ENCODE measurements around the gene OBSCN. TPM values are rescaled to one million over a fixed set of nuclear protein-coding genes. Genes with fewer than 3 reads are reported as not detected.

Gene OBSCN
- total and polyA plus RNA-seq, 2 donors (not counting 3 experiments of a cell fraction or from before 2014, with no cell fraction given), result 1.5 to 2.9 TPM

- Histone ChIP-seq H3K79me2 (ENCODE audit: control insufficient read depth, insufficient read depth, low read length) (no peaks in the 10 kb centered on the region), H3K4me3 (replicated peaks in 1 of 3; ENCODE audit: insufficient read depth in 1 of 3, low read depth in 1 of 3, low read length in 3 of 3) (no peak overlapping the region), H2AFZ (ENCODE audit: low read depth, low read length) (no peak overlapping the region), H3K9me3 (replicated peaks; ENCODE audit: control insufficient read depth, insufficient read depth, low read length) (no peaks in the 10 kb centered on the region), H3K4me1 (ENCODE audit: control insufficient read depth, extremely low read depth, insufficient read depth, low read length) (no peaks in the 10 kb centered on the region), H3K27me3 (ENCODE audit: control insufficient read depth in 2 of 2, insufficient read depth in 2 of 2, low read length in 2 of 2) (no peaks in the 10 kb centered on the region), H3K9me1 (replicated peaks; ENCODE audit: control insufficient read depth, extremely low read depth, insufficient read depth, low read length) (no peaks in the 10 kb centered on the region), H4K20me1 (replicated peaks; ENCODE audit: control insufficient read depth, extremely low read depth, insufficient read depth, low read length) (no peaks in the 10 kb centered on the region), H3K4me2 (ENCODE audit: insufficient read depth, low read length) (no peak overlapping the region), H3K36me3 (ENCODE audit: control insufficient read depth in 2 of 2, extremely low read depth in 1 of 2, insufficient read depth in 2 of 2, low read length in 2 of 2) (no peaks in the 10 kb centered on the region), H3K27ac (ENCODE audit: insufficient read depth, low read depth, low read length) (no peak overlapping the region), H3K9ac (replicated peaks; ENCODE audit: extremely low read depth, insufficient read depth, low read length) (no peak overlapping the region)
- TF ChIP-seq MAX (IDR thresholded peaks at IDR 0.05; ENCODE audit: insufficient read depth, insufficient read length), result no peak
- no peak for TF ChIP-seq POLR2A (IDR thresholded peaks at IDR 0.05; ENCODE audit: low read depth, low read length)
- no peak for TF ChIP-seq MYC (IDR thresholded peaks at IDR 0.05; ENCODE audit: low read depth, low read length)
- no peak for TF ChIP-seq POLR2AphosphoS5 (IDR thresholded peaks at IDR 0.05; ENCODE audit: insufficient read depth, low read depth, low read length)
- TF ChIP-seq, protein P1, sequence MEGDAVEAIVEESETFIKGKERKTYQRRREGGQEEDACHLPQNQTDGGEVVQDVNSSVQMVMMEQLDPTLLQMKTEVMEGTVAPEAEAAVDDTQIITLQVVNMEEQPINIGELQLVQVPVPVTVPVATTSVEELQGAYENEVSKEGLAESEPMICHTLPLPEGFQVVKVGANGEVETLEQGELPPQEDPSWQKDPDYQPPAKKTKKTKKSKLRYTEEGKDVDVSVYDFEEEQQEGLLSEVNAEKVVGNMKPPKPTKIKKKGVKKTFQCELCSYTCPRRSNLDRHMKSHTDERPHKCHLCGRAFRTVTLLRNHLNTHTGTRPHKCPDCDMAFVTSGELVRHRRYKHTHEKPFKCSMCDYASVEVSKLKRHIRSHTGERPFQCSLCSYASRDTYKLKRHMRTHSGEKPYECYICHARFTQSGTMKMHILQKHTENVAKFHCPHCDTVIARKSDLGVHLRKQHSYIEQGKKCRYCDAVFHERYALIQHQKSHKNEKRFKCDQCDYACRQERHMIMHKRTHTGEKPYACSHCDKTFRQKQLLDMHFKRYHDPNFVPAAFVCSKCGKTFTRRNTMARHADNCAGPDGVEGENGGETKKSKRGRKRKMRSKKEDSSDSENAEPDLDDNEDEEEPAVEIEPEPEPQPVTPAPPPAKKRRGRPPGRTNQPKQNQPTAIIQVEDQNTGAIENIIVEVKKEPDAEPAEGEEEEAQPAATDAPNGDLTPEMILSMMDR (IDR thresholded peaks at IDR 0.05; ENCODE audit: extremely low read depth in 1 of 2, insufficient read depth in 1 of 2, low read depth in 1 of 2, low read length in 2 of 2), result no peak
- TF ChIP-seq JUN (IDR thresholded peaks at IDR 0.05; ENCODE audit: borderline replicate concordance, insufficient read depth, insufficient read length, low read depth), result no peak
- no peak for TF ChIP-seq EZH2 (IDR thresholded peaks at IDR 0.05; ENCODE audit: borderline replicate concordance, low read depth, low read length, severe bottlenecking)
- TF ChIP-seq FOS (IDR thresholded peaks at IDR 0.05; ENCODE audit: borderline replicate concordance, insufficient read depth, low read length), result no peak
- no peak for TF ChIP-seq GATA2 (IDR thresholded peaks at IDR 0.05; ENCODE audit: insufficient read depth, insufficient read length, low read depth, low read length)
- intact Hi-C loops (cut with micrococcal nuclease), result no loop called here
- ChIA-PET CTCF (no interaction called here), POLR2A (no interaction called here)
- FAIRE-seq (no peak), DNase-seq (ENCODE audit: low read depth, low spot score) (no peak)
- no TSS peak for BruUV-seq (replicated peaks)
- dilution Hi-C loops (cut with MboI; ENCODE audit: extremely low pct_ligation_motif_present, low sequenced_read_pairs), result no loop called here
Measured at GRCh38 chr1:228332797-228333738, 125.2 kb downstream of the OBSCN start.
